ENCODE data around the gene SHE. TPM values are rescaled to one million over a fixed set of nuclear protein-coding genes. Genes with fewer than 3 reads are reported as not detected.
"Not testable (repeated sequence)": the region's sequence is repeated elsewhere in the genome, so short reads cannot be mapped to it uniquely, and the experiment has no call there.

SHE gene
- total RNA-seq, 3 donors from 2014 or later: 6.3 to 21.3 (median 21.3) TPM

GRCh38 chr1:154488922-154489321 is 13.3 kb downstream of the SHE start:
- Histone ChIP-seq H3K27me3 (no peaks in the 10 kb centered on the region), H3K36me3 (no peaks in the 10 kb centered on the region), H3K4me3 (no peak overlapping the region), H3K9me3 (no peaks in the 10 kb centered on the region), H3K27ac (peak overlapping the region in 1 of 2 donors; percentile 32), H3K4me1 (no peaks in the 10 kb centered on the region)
- DNase-seq (ENCODE audit: low spot score in 2 of 2): no peak
- intact Hi-C loops (cut with DNase I; ENCODE audit: low total_unique reads): loop anchor here (5.0 kb wide), 1 partner anchor 193 kb away; no protein-coding TSS in a partner anchor
- no peak for TF ChIP-seq POLR2AphosphoS5 (IDR thresholded peaks at IDR 0.05)
- no peak for TF ChIP-seq POLR2A (IDR thresholded peaks at IDR 0.05)
- TF ChIP-seq CTCF (IDR thresholded peaks at IDR 0.05): no peak

- not testable (repeated sequence) for H3K9me3 ChIP-seq; H3K27me3 ChIP-seq; H3K4me1 ChIP-seq; DNase-seq (ENCODE audit: low spot score in 2 of 2); H3K36me3 ChIP-seq; H3K4me3 ChIP-seq
- intact Hi-C loops (cut with DNase I; ENCODE audit: low total_unique reads): loop anchor here (5.0 kb wide), 1 partner anchor 196 kb away; no protein-coding TSS in a partner anchor
- peak overlapping the region in 1 of 2 donors; percentile 0 for H3K27ac ChIP-seq
These were observed 15.5 kb downstream of the SHE start for GRCh38 chr1:154486756-154487155.

GRCh38 chr1:154485910-154486496 is 16.2 kb downstream of the SHE start:
- H3K4me1 ChIP-seq: no peaks in the 10 kb centered on the region
- H3K36me3 ChIP-seq: no peaks in the 10 kb centered on the region

GRCh38 chr1:154485106-154485505 is 17.1 kb downstream of the SHE start:
- Histone ChIP-seq H3K27ac (no peak overlapping the region), H3K4me3 (no peak overlapping the region), H3K9me3 (no peaks in the 10 kb centered on the region), H3K4me1 (no peaks in the 10 kb centered on the region), H3K27me3 (no peaks in the 10 kb centered on the region), H3K36me3 (no peaks in the 10 kb centered on the region)
- no peak for DNase-seq (ENCODE audit: low spot score in 2 of 2)
- peak in 1 of 3 donors; percentile 42 for TF ChIP-seq POLR2AphosphoS5 (IDR thresholded peaks at IDR 0.05)
- no peak for TF ChIP-seq CTCF (IDR thresholded peaks at IDR 0.05)
- intact Hi-C loops (cut with DNase I; ENCODE audit: low total_unique reads): loop anchor here (5.0 kb wide), 1 partner anchor 197 kb away; no protein-coding TSS in a partner anchor

More at GRCh38 chr1:154485910-154486496, 16.2 kb downstream of the SHE start:
- Histone ChIP-seq H3K9me3 (no peaks in the 10 kb centered on the region), H3K27me3 (no peaks in the 10 kb centered on the region), H3K27ac (peak overlapping the region in 1 of 2 donors; percentile 34), H3K4me3 (no peak overlapping the region)
- no peak for DNase-seq (ENCODE audit: low spot score in 2 of 2)
- TF ChIP-seq CTCF (IDR thresholded peaks at IDR 0.05) (no peak), POLR2A (IDR thresholded peaks at IDR 0.05) (no peak)
- intact Hi-C loops (cut with DNase I; ENCODE audit: low total_unique reads): loop anchor here (5.0 kb wide), 1 partner anchor 196 kb away; no protein-coding TSS in a partner anchor

- peak overlapping the region in 1 of 2 donors; percentile 64 for H3K27ac ChIP-seq
- no peak for TF ChIP-seq POLR2A (IDR thresholded peaks at IDR 0.05)
These were observed 18.0 kb downstream of the SHE start for GRCh38 chr1:154483941-154484803.

GRCh38 chr1:154481053-154481452 is 21.2 kb downstream of the SHE start:
- intact Hi-C loops (cut with DNase I; ENCODE audit: low total_unique reads): no loop called here
- Histone ChIP-seq H3K27me3 (no peaks in the 10 kb centered on the region), H3K4me3 (no peak overlapping the region), H3K27ac (no peak overlapping the region), H3K9me3 (no peaks in the 10 kb centered on the region), H3K36me3 (no peaks in the 10 kb centered on the region), H3K4me1 (no peaks in the 10 kb centered on the region)
- no peak for TF ChIP-seq POLR2AphosphoS5 (IDR thresholded peaks at IDR 0.05)
- TF ChIP-seq POLR2A (IDR thresholded peaks at IDR 0.05): no peak
- no peak for TF ChIP-seq CTCF (IDR thresholded peaks at IDR 0.05)
- no peak for DNase-seq (ENCODE audit: low spot score in 2 of 2)

More at GRCh38 chr1:154483941-154484803, 18.0 kb downstream of the SHE start:
- intact Hi-C loops (cut with DNase I; ENCODE audit: low total_unique reads): no loop called here
- Histone ChIP-seq H3K4me1 (no peaks in the 10 kb centered on the region), H3K9me3 (no peaks in the 10 kb centered on the region), H3K27me3 (no peaks in the 10 kb centered on the region), H3K36me3 (no peaks in the 10 kb centered on the region), H3K4me3 (no peak overlapping the region)
- no peak for DNase-seq (ENCODE audit: low spot score in 2 of 2)
